H1 (cell line): Measurements from ENCODE around the gene ANKS1B. TPM values are rescaled to one million over a fixed set of nuclear protein-coding genes. Genes with fewer than 3 reads are reported as not detected.
A peak's percentile ranks its signal among the peaks of the same experiment; 100 is the strongest.

Source experiments
- CTCF ChIA-PET: fragments of 300-600 bp; sonication (Branson Sonifier 250); formaldehyde crosslinking; loops from one replicate; lab custom pipeline; 2021; ENCODE audit not compliant: partially characterized antibody; lab: Charles Lee
- POLR2A ChIA-PET: fragments of 300-600 bp; sonication (Branson Sonifier 250); formaldehyde crosslinking; loops from one replicate; lab custom pipeline; 2021; ENCODE audit warnings: inconsistent platforms; ENCODE audit not compliant: partially characterized antibody; lab: Charles Lee
- DNase-seq, 2 experiments: peaks; one replicate each; pipeline versions ENCODE4 v3.0.0 to v3.0.0-alpha.2; 2010 to 2022; ENCODE audit warnings: low spot score in 2 of 2, low read depth in 1 of 2, mixed read lengths in 1 of 2
- FAIRE-seq: peaks from 2 replicates; lab custom pipeline; 2011; peaks lifted over from hg19 to GRCh38; lab: Jason Lieb, UNC
- H2AFZ ChIP-seq: 2 replicates; pipeline ENCODE4 v1.8.1; 2012; ENCODE audit warnings: low read length, inconsistent platforms
- H2AK5ac ChIP-seq: 2 replicates; pipeline ENCODE4 v1.6.1; 2013; ENCODE audit warnings: low read depth, low read length
- H2BK120ac ChIP-seq: replicated peaks from 2 replicates; pipeline ENCODE3; 2013; ENCODE audit warnings: low read depth, low read length, inconsistent platforms
- H2BK12ac ChIP-seq: 2 replicates; pipeline ENCODE4 v1.6.1; 2013; ENCODE audit warnings: low read depth, low read length
- H2BK15ac ChIP-seq: 2 replicates; pipeline ENCODE4 v1.6.1; 2013; ENCODE audit warnings: low read length
- H2BK20ac ChIP-seq: 2 replicates; pipeline ENCODE4 v1.6.1; 2013; ENCODE audit warnings: low read length
- H2BK5ac ChIP-seq: 2 replicates; pipeline ENCODE4 v1.6.1; 2013; ENCODE audit warnings: low read depth, low read length
- H3K14ac ChIP-seq: 2 replicates; pipeline ENCODE4 v1.6.1; 2013; ENCODE audit warnings: inconsistent platforms; ENCODE audit not compliant: insufficient read length
- H3K18ac ChIP-seq: 2 replicates; pipeline ENCODE4 v1.6.1; 2013; ENCODE audit warnings: low read length; ENCODE audit errors: extremely low read depth
- H3K23ac ChIP-seq: 2 replicates; pipeline ENCODE4 v1.6.1; 2013; ENCODE audit warnings: inconsistent platforms; ENCODE audit not compliant: insufficient read length
- H3K23me2 ChIP-seq: 2 replicates; pipeline ENCODE4 v1.6.1; 2013; ENCODE audit warnings: low read depth, low read length
- H3K27ac ChIP-seq: 2 replicates; pipeline ENCODE4 v1.6.1; 2011; ENCODE audit warnings: low read depth, low read length, inconsistent platforms
- H3K27me3 ChIP-seq, 4 experiments: replicated peaks in 1 of 4; 1 replicate in 1 of 4; 2 replicates in 3 of 4; pipeline versions ENCODE4 v1.6.1 to v1.8.1; 2011 to 2013; ENCODE audit warnings: low read length in 3 of 4, mild to moderate bottlenecking in 3 of 4, inconsistent platforms in 2 of 4, mixed read lengths in 2 of 4, moderate library complexity in 1 of 4; ENCODE audit not compliant: control insufficient read depth in 3 of 4, insufficient read depth in 3 of 4; ENCODE audit errors: extremely low read depth in 1 of 4
- H3K36me3 ChIP-seq, 4 experiments: 2 replicates each; pipeline versions ENCODE4 v1.6.1 to v1.8.1; 2011 to 2013; ENCODE audit warnings: mild to moderate bottlenecking in 4 of 4, low read length in 3 of 4, moderate library complexity in 2 of 4, control low read depth in 1 of 4, inconsistent platforms in 1 of 4; ENCODE audit not compliant: insufficient read depth in 4 of 4, control insufficient read depth in 2 of 4
- H3K4ac ChIP-seq: replicated peaks from 2 replicates; pipeline ENCODE3; 2013; ENCODE audit warnings: low read length, low read depth, mixed read lengths, inconsistent platforms; ENCODE audit not compliant: insufficient read length
- H3K4me1 ChIP-seq, 4 experiments: replicated peaks in 1 of 4; 1 replicate in 1 of 4; 2 replicates in 3 of 4; pipeline versions ENCODE4 v1.6.1 to v1.8.1; 2011 to 2013; ENCODE audit warnings: low read length in 3 of 4, inconsistent platforms in 2 of 4, mixed read lengths in 1 of 4; ENCODE audit not compliant: insufficient read depth in 4 of 4, control insufficient read depth in 3 of 4
- H3K4me2 ChIP-seq, 2 experiments: 2 replicates each; pipeline versions ENCODE4 v1.6.1 to v1.8.1; 2011 to 2013; ENCODE audit warnings: low read depth in 2 of 2, low read length in 2 of 2, control low read depth in 1 of 2, inconsistent platforms in 1 of 2, mild to moderate bottlenecking in 1 of 2; ENCODE audit not compliant: insufficient read depth in 1 of 2
- H3K4me3 ChIP-seq, 4 experiments: fragments of 200-600, 300-600 bp in 1 of 4; sonication (generic), shearing (Covaris generic), sonication (Bioruptor Twin) in 1 of 4; 2 replicates each; pipeline versions ENCODE4 v1.5.1 to v1.8.1; 2011 to 2016; ENCODE audit warnings: low read length in 4 of 4, low read depth in 3 of 4, control low read depth in 2 of 4, inconsistent platforms in 2 of 4, mild to moderate bottlenecking in 2 of 4, mixed read lengths in 1 of 4, moderate library complexity in 1 of 4; ENCODE audit not compliant: insufficient read depth in 2 of 4; ENCODE audit errors: extremely low read depth in 1 of 4
- H3K56ac ChIP-seq: replicated peaks from 2 replicates; pipeline ENCODE3; 2013; ENCODE audit warnings: low read depth, mild to moderate bottlenecking, mixed read lengths, low read length, inconsistent platforms; ENCODE audit not compliant: insufficient read length
- H3K79me1 ChIP-seq: 2 replicates; pipeline ENCODE4 v1.6.1; 2013; ENCODE audit warnings: low read depth, low read length, control low read depth
- H3K79me2 ChIP-seq, 2 experiments: 2 replicates each; pipeline versions ENCODE4 v1.6.1 to v1.8.1; 2012 to 2013; ENCODE audit warnings: low read length in 2 of 2, mild to moderate bottlenecking in 2 of 2, inconsistent platforms in 1 of 2; ENCODE audit not compliant: insufficient read depth in 2 of 2, control insufficient read depth in 1 of 2
- H3K9ac ChIP-seq, 4 experiments: replicated peaks in 1 of 4; 1 replicate in 1 of 4; 2 replicates in 3 of 4; pipeline versions ENCODE4 v1.6.1 to v1.8.1; 2011 to 2013; ENCODE audit warnings: low read depth in 3 of 4, low read length in 3 of 4, control low read depth in 2 of 4, mild to moderate bottlenecking in 2 of 4, moderate library complexity in 2 of 4, inconsistent platforms in 1 of 4; ENCODE audit errors: extremely low read depth in 1 of 4
- H3K9me3 ChIP-seq, 2 experiments: 2 replicates each; pipeline versions ENCODE4 v1.6.1 to v1.8.1; 2012 to 2013; ENCODE audit warnings: mild to moderate bottlenecking in 2 of 2, moderate library complexity in 2 of 2, control low read depth in 1 of 2, inconsistent platforms in 1 of 2, low read depth in 1 of 2, low read length in 1 of 2, mixed read lengths in 1 of 2; ENCODE audit not compliant: insufficient read depth in 2 of 2
- H4K20me1 ChIP-seq, 2 experiments: replicated peaks in 1 of 2; 2 replicates each; pipeline versions ENCODE3 to v1.8.1; 2011 to 2013; ENCODE audit warnings: inconsistent platforms in 2 of 2, low read length in 2 of 2, mild to moderate bottlenecking in 1 of 2; ENCODE audit not compliant: insufficient read depth in 2 of 2, control insufficient read depth in 1 of 2
- H4K5ac ChIP-seq: 2 replicates; pipeline ENCODE4 v1.6.1; 2013; ENCODE audit warnings: low read length, low read depth, mixed read lengths, inconsistent platforms; ENCODE audit not compliant: insufficient read length
- H4K8ac ChIP-seq: 2 replicates; pipeline ENCODE4 v1.8.0; 2013; ENCODE audit warnings: mild to moderate bottlenecking, moderate library complexity, low read length, inconsistent platforms; ENCODE audit not compliant: insufficient read depth; ENCODE audit errors: extremely low read depth
- H4K91ac ChIP-seq: replicated peaks from 2 replicates; pipeline ENCODE3; 2013; ENCODE audit warnings: low read length, mixed read lengths, inconsistent platforms; ENCODE audit not compliant: insufficient read length
- ATF2 ChIP-seq: IDR thresholded peaks from 2 replicates; pipeline ENCODE4 v1.6.1; 2012; ENCODE audit warnings: low read length, inconsistent platforms
- EZH2 ChIP-seq: fragments of 200-600 bp; sonication (generic); IDR thresholded peaks from 2 replicates; pipeline ENCODE4 v1.7.1; 2012; ENCODE audit warnings: low read depth, mild to moderate bottlenecking, moderate library complexity, low read length, inconsistent platforms; ENCODE audit not compliant: severe bottlenecking
- KDM5A ChIP-seq: fragments of 200-600 bp; IDR thresholded peaks from 2 replicates; pipeline ENCODE4 v1.7.1; 2012; ENCODE audit warnings: mild to moderate bottlenecking, low read length, inconsistent platforms, mixed read lengths
- MAX ChIP-seq: IDR thresholded peaks from 2 replicates; pipeline ENCODE4 v1.6.1; 2012; ENCODE audit warnings: inconsistent platforms
- POLR2A ChIP-seq, 2 experiments: IDR thresholded peaks; 1 replicate in 1 of 2; 2 replicates in 1 of 2; pipeline ENCODE4 v1.6.1; 2011; ENCODE audit warnings: low read depth in 2 of 2, low read length in 2 of 2, mild to moderate bottlenecking in 2 of 2; ENCODE audit errors: control extremely low read depth in 1 of 2
- RNF2 ChIP-seq: fragments of 200-900, 300-1000 bp; sonication (generic); IDR thresholded peaks from 2 replicates; pipeline ENCODE4 v1.7.1; 2016; ENCODE audit warnings: borderline replicate concordance, low read depth, mild to moderate bottlenecking, antibody characterized with exemption, low read length; ENCODE audit not compliant: poor library complexity, severe bottlenecking; ENCODE audit errors: missing control alignments
- RXRA ChIP-seq: IDR thresholded peaks from 2 replicates; pipeline ENCODE4 v1.6.1; 2011; ENCODE audit warnings: low read depth, mild to moderate bottlenecking, low read length, moderate library complexity; ENCODE audit not compliant: insufficient read depth
- SIX5 ChIP-seq: IDR thresholded peaks from 2 replicates; pipeline ENCODE4 v1.6.1; 2011; ENCODE audit warnings: mild to moderate bottlenecking, low read depth, low read length
- TAF1 ChIP-seq: IDR thresholded peaks from 2 replicates; pipeline ENCODE4 v1.6.1; 2011; ENCODE audit warnings: mild to moderate bottlenecking, low read depth, low read length
- ZNF274 ChIP-seq: IDR thresholded peaks from 2 replicates; pipeline ENCODE4 v1.7.0; 2012; ENCODE audit warnings: low read length, borderline replicate concordance; ENCODE audit errors: extremely low read depth
- WGBS, 2 experiments: shearing (Covaris generic) in 1 of 2; methylation state at CpG; one replicate each; pipeline versions ENCODE4 v1.1.6 to v1.1.7; 2013 to 2015; ENCODE audit warnings: low lambda C conversion rate in 2 of 2, mixed read lengths in 2 of 2, inconsistent platforms in 1 of 2, low coverage in 1 of 2, missing lambda C conversion rate in 1 of 2; ENCODE audit not compliant: insufficient replicate concordance in 2 of 2, insufficient coverage in 1 of 2, insufficient read length in 1 of 2; ENCODE audit errors: extremely low coverage in 1 of 2, missing lambda C conversion rate in 1 of 2; 5-methylcytosine and 5-hydroxymethylcytosine counted together
- polyA plus RNA-seq, 7 experiments: library from polyadenylated mRNA; depleted of rRNA in 3 of 7; stranded (reverse) in 5 of 7; unstranded in 2 of 7; fragments of >200 nt in 5 of 7; fragments of 200-250 nt in 2 of 7; gene quantifications; 1 replicate in 5 of 7; 2 replicates in 1 of 7; 4 replicates in 1 of 7; pipeline versions ENCODE4 v1.2.1 to v1.2.3, GENCODE V29; 2011 to 2013; ENCODE audit warnings: missing spikeins in 2 of 7, mixed read lengths in 2 of 7
- total RNA-seq: library from RNA; stranded (reverse); fragmentation: NEBNext Ultra II Directional; extraction: Animal tissue kit (Norgen Biotek cat#: 25700); gene quantifications from 2 replicates; pipeline ENCODE4 v1.2.1, GENCODE V29; 2021

ANKS1B gene
- total and polyA plus RNA-seq, 2 of the 8 experiments (the other 6 are each of a cell fraction or from before 2014, with no cell fraction given) = 2.7 to 6.1 TPM

GRCh38 chr12:98894412-98895085 is 1090.2 kb downstream of the ANKS1B start:
- Histone ChIP-seq H3K4me2 (peak overlapping the region; percentile 90 to 98), H4K20me1 (no peaks in the 10 kb centered on the region), H2BK120ac (no peak overlapping the region), H3K14ac (no peak overlapping the region), H3K79me1 (no peaks in the 10 kb centered on the region), H2BK12ac (no peak overlapping the region), H3K79me2 (no peaks in the 10 kb centered on the region), H4K5ac (no peak overlapping the region), H3K4me1 (peaks cover 0 to 4% (median 3%) of the 10 kb centered on the region in 4 experiments; a peak in 3 of 7 replicates), H2AFZ (no peak overlapping the region), H2BK5ac (no peak overlapping the region), H3K4me3 (peak overlapping the region; percentile 30 to 72 (median 56)), H3K9me3 (no peaks in the 10 kb centered on the region), H3K4ac (no peak overlapping the region), H3K27me3 (peaks cover 13 to 52% (median 40%) of the 10 kb centered on the region in 4 experiments), H3K23ac (no peak overlapping the region), H4K91ac (no peak overlapping the region), H3K18ac (no peak overlapping the region), H3K9ac (no peak overlapping the region; a peak in 2 of 7 replicates), H3K56ac (no peak overlapping the region), H2BK15ac (no peak overlapping the region), H4K8ac (no peak overlapping the region; the same call in 1 of the 2 replicates), H2AK5ac (no peak overlapping the region), H3K27ac (no peak overlapping the region), H3K36me3 (no peaks in the 10 kb centered on the region), H3K23me2 (peaks cover 9% of the 10 kb centered on the region; the same call in 1 of the 2 replicates), H2BK20ac (no peak overlapping the region)
- FAIRE-seq (no peak), DNase-seq (peak in 1 of 2 experiments; percentile 69)
- ChIA-PET POLR2A (no interaction called here), CTCF (interaction anchor here (0.7 to 2.0 kb wide), 4 partner anchors 27 to 151 kb away, joined by 3 to 4 read pairs (median 4); no protein-coding TSS in a partner anchor)
- 3% methylated on average over 39 of the region's 96 CpGs; no CpG with 5 or more reads in 1 of the 2 experiments for WGBS, 2 experiments
- TF ChIP-seq RXRA (no peak), RNF2 (peak; percentile 40), ATF2 (no peak), POLR2A (IDR thresholded peaks at IDR 0.05; ENCODE audit: control extremely low read depth in 1 of 2, low read depth in 2 of 2, low read length in 2 of 2) (no peak), EZH2 (peak; percentile 7), ZNF274 (no peak), SIX5 (no peak), MAX (peak; percentile 69), TAF1 (0 out of 2 replicates have a peak, but pooled peaks have one; percentile 35), KDM5A (no peak)
